ENCODE measurements around the gene NR2C1.
"Not testable (repeated sequence)": the region's sequence is repeated elsewhere in the genome, so short reads cannot be mapped to it uniquely, and the experiment has no call there.

NR2C1 gene

DNA sequence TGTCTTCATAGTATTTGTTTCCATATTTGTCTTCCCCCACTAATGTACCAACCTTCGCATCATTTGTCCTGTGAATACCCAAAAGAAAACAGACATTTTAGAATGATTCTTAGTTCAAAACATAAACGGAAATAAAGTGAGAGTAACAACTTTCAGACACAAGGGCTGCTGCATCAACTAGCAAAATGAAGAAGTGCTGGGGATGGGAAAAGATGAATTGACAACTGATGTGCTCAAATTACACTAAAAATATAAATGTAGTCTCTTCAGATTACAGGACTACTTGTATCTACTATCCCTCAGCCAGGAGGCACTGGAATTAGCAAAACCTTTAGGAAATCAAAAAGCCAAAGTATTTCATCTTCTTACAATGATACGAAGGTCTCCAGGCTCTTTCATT, 70.7 kb downstream of the NR2C1 start:
- DNase-seq (ENCODE audit: low read depth, low spot score), result no peak

DNA sequence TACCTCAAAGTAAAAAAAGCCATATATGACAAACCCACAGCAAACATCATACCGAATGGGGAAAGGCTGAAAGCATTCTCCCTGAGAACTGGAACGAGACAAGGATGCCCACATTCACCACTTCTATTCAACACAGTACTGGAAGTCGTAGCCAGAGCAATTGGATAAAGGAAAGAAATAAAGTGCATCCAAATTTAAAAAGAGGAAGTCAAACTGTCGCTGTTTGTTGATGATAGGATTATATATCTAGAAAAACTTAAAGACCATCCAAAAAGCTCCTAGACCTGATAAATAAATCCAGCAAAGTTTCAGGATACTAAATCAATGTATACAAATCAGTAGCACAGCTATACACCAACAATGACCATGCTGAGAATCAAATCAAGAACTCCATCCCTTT, 75.1 kb downstream of the NR2C1 start:
- no peak for DNase-seq (ENCODE audit: low read depth, low spot score)

DNA sequence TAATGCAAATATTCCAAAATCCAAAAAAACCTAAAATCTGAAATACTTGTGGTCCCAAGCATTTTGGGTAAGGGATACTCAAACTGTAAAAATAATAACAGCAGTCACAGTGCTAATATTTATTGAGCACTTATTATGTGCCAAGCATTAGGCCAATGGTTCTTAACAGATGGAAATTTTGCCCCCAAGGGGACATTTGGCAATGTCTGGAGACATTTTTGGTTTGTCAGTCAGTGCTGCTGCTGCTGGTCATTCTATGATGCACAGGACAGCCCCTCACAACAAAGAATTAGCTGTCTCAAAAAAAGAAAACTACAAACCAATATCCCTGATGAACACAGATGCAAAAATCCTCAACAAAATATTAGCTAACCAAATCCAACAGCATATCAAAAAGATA, 75.7 kb downstream of the NR2C1 start:
- no peak for DNase-seq (ENCODE audit: low read depth, low spot score)

DNA sequence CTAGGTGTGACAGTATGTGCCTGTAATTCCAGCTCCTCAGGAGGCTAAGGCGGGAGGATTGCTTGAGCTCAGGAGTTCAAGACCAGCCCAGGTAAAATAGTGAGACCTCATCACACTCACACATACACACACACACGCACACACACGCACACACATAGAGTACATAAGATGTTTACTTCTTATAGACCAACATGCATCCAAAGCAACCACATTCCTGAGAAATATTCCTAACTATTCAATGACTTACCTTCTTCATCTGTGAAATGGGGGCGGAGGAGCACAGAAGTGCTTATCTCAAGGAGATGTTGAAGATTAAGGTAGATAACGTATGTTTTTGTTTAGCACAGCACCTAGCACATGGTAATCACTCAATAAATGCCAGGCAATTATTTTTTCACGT, 76.4 kb downstream of the NR2C1 start:
- DNase-seq (ENCODE audit: low read depth, low spot score), result no peak

DNA sequence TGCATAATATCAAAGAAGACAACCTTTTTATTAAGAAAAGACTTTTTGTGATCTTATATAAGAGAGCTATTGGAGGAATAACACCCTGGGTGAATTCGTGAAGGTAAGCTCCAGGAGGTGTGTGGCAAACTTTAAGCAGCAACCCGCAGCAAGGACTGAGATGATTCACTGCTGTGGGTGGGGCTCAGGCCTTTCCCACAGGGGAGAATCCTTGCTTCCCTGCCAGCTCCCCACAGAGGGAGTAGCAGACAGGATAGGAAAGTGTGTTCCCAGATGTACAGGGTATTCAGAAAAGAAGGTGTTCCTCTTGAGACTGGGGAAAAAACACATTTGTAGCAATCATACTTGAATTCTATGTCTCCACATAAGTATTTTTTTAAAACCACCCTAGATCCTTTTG, 79.1 kb downstream of the NR2C1 start:
- DNase-seq (ENCODE audit: low read depth, low spot score), result no peak

DNA sequence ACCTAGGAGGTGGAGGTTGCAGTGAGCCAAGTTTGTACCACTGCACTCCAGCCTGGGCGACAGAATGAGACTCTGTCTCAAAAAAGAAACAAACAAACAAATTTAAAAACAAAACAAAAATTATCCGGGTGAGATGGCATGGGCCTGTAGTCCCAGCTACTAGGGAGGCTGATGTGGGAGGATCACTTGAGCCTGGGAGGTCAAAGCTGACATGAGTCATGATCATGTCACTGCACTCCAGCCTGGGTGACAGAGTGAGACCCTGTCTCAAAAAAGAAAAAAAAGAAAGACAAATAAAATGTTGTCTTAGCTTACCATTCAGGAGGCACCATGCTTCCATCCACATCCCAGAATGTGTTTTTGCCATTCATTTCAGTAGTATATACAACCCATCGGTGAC, 79.6 kb downstream of the NR2C1 start:
- not testable (repeated sequence) for DNase-seq (ENCODE audit: low read depth, low spot score)

DNA sequence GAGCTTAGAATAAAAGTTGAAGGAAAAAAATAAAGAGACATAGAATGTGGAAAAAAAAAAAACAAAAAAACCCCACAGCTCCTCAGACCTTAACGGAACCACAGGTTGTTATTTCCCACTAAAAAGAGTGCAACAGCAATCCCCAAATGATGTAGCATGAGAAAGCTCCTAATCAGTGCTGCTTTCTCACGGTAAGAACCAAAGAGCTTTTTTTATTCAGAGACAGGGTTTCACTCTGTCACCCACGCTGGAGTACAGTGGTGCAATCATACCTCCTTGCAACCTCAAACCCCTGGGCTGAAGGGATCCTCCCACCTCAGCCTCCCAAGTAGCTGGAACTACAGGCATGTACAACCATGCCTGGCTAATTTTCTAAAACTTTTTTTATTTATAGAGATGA, 83.2 kb downstream of the NR2C1 start:
- DNase-seq (ENCODE audit: low read depth, low spot score), result no peak

DNA sequence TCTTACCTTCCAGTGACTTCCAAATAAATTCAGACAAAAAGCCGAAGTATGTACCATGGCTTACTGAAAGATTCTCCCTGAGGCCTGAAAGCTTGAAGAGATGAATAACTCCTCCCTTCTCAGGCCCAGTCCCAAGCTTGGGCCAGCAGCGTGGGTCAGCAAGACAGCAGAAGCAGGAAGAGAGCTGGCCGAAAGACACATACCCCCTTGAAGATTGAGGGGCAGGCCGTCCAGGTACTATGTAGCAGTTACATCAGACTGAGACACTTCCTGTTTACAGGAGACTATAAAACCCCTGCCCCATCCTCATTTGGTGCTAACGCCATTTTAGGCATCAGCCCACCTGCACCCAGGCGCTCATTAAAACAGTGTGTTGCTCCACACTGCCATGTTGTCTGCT, 84.9 kb downstream of the NR2C1 start:
- DNase-seq (ENCODE audit: low read depth, low spot score), result no peak

DNA sequence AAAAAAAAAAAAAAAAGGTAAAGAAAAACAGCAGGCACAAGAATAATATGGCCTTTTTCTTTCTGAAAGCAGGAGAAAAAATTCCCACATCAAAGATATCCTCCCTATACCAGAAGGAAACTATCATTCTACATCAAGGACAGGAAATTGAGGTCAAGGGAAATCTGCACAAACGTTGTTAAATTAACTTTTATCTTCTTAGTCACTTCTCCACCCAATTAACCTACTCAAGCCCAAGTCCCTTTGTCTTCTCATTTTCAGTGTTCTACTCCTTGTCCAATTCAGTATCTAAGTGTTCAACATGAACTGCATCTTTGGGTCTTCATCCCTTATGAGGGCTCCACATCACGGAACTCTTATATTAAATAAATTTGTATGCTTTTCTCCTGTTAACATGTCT, 85.6 kb downstream of the NR2C1 start:
- DNase-seq (ENCODE audit: low read depth, low spot score), result no peak

DNA sequence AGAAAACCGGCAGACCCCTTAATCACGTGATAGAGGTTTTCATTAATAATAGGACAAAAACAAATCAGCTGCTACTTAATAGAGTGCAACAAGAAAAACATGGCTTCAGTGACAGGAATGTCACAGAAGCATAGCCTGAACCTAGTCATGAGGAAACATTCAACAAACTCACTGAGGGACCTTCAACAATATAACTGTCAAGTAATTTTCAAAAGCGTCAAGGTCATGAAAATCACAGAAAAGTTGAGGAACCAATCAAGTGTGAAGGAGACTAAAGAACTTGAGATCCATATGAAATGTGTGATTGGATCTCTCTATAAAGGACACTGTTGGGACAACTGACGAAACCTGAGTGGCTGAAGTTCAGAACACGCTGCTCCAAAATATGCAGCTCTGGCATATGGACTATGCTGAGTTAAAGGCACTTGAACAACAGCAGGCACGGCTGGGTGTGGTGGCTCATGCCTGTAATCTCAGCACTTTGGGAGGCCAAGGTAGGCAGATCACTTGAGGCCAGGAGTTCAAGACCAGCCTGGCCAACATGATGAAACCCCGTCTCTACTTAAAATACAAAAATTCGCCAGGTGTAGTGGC, 86.2 kb downstream of the NR2C1 start:
- no peak for DNase-seq (ENCODE audit: low read depth, low spot score)

DNA sequence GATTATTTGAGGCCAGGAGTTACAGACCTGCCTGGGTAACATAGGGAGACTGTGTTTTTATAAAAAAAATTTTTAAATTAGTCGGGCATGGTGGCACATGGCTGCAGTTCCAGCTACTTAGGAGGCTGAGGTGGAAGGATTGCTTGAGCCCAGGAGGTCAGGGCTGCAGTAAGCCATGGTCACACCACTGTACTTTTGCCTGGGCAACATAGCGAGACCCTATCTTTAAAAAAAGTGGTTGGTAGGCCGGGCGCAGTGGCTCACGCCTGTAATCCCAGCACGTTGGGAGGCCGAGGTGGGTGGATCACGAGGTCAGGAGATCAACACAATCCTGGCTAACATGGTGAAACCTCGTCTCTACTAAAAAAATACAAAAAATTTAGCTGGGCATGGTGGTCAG, 88.3 kb downstream of the NR2C1 start:
- DNase-seq (ENCODE audit: low read depth, low spot score), result not testable (repeated sequence)

DNA sequence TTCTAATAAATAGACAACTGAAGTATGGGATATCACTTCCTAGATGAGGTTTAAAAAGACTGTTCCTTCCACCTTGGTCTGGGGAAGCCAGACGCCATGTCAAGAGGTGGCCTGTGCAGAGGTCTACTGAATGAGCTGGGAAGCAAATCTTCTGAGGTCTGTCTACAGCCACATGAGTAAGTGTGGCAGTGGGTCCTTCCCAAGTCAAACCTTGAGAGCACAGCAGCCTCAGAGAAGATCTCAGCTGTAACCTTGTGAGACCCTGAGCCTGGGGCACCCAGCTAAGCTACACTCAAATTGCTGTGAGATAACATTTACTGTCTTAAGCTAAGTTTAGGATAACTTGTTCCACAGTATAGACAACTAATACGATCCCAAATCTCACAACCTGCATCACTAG, 90.1 kb downstream of the NR2C1 start:
- no peak for DNase-seq (ENCODE audit: low read depth, low spot score)

DNA sequence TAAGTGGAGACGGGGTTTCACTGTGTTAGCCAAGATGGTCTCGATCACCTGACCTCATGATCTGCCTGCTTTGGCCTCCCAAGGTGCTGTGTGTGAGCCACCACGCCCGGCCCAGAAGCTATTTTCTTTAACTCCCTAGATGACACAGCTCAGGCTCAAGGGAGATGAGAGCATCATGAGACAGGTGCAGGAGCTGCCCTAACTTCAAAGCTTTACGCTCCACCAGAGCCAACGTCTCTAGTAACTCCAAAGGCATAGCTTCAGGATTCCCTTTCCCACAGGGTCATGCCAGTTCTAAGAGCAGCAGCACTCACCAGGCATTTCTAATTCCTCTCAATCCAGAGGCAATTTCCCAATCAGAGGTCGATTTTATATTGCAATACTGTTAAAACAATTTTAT, 91.0 kb downstream of the NR2C1 start:
- no peak for DNase-seq (ENCODE audit: low read depth, low spot score)

DNA sequence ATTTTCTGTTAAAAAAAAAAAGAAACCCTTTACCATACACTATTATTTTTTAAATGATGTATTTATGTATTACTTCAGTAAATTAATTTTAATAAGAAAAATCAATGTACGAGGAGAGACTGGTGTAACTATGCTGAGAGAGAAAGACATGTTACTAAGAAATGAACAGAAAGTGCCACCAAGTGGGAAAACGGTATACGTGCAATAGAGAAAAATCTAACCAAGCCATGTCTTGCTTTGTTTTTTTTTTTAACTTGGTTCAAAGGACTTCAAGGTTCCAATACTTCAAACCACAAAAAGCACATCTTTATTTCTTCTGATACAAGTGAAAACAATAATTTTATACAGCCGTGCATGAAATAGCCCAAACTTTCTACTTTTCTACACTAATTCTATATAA, 92.8 kb downstream of the NR2C1 start:
- no peak for DNase-seq (ENCODE audit: low read depth, low spot score)

DNA sequence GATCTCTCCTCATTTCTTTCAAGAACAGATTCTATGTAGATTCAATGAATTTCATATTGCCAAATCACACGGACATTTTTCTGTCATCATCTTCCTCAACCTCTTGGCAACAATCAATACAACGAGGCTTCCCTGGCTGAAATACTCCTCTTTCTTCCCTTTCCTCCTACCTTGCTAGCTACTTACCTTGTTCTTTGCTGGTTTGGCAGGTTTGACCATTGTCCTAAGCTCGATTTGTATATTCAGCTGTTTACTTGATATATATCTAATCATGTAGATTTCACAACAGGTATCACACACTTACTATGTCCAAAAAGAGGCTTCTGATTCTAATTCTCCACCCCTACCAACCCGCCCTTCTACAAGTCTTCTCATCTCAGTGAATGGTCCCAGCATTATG, 93.5 kb downstream of the NR2C1 start:
- DNase-seq (ENCODE audit: low read depth, low spot score), result no peak

DNA sequence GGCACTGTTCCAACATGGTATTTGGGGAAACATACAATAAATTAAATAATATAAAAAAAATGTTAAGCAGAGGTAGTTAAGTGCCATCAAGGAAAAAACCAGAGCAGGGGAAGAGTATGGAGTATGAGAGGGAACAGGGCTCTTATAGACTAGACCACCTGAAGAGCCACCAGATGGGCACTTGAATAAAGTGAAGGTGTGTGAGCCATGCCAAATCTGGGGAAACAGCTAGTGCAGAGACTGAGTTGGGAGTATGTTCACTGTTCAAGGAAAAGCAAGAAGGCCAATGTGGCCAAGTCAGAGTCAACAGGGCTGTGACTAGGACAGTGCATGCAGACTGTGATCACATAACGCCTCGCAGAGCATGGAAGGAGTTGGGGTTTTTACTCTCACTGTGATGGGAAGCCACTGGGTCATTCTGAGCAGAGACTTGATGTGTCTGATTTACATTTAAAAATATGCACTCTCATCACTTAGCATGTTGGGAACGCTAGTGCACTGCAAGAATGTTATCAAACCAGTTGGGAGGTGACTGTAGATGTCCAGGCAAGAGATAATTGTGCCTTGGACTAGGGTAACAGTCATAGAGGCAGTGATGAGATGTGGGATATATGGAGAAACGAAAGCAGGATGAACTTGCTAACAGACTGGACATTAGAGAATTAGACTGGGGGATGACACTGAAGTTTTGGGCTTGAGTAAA, 95.5 kb downstream of the NR2C1 start:
- DNase-seq (ENCODE audit: low read depth, low spot score), result no peak

DNA sequence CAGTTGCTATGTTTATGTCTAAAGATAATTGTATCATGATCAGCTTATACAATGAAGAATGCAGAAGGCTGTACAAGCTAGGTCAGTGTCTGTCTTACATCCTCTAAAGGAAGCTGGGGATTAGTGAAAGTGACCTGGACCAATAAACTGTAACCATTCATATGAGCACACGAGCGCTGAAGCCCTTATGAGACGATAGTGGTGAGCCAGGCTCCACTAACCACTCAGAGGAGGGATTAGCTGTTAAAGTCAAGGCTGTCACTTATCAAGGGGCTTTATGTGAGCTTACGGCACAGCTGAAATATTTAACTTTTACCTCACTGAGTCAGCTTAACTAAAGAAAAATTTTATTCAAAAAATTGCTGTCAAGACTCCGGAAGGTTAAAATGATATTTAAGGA, 100.2 kb downstream of the NR2C1 start:
- DNase-seq (ENCODE audit: low read depth, low spot score), result no peak

DNA sequence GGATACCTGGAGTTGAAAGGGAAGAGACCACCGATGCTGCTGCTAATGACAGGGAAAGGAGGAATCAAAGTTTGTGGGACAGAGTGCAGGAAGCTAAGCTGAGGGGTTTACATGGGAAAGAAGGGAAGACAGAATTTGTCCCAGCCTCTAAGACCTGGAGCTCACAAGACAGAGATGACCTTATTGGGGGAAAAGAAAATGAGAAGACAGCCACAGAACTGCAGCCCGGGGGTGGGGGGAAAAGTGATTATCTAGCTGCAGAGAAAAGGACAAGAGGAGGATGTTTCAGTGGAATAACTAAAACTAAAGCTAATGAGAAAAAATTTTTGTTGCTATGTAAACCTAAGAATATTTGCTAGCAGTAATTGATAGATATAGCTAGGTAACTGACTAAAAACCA, 100.6 kb downstream of the NR2C1 start:
- DNase-seq (ENCODE audit: low read depth, low spot score), result no peak

DNA sequence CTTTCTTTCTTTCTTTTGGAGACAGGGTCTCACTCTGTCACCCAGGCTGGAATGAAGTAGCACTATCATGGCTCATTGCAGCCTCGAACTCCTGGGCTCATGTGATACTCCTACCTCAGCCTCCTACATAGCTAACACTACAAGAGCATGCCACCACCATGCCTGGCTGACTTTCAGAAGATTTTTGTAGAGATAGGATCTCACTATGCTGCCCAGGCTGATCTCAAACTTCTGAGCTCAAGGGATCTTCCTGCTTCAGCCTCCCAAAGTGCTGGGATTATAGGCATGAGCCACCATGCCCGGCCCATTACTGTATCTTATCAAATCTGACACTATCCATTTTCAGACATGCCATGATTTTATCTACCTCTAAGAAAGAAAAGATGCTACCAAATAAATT, 101.5 kb downstream of the NR2C1 start:
- DNase-seq (ENCODE audit: low read depth, low spot score), result no peak

DNA sequence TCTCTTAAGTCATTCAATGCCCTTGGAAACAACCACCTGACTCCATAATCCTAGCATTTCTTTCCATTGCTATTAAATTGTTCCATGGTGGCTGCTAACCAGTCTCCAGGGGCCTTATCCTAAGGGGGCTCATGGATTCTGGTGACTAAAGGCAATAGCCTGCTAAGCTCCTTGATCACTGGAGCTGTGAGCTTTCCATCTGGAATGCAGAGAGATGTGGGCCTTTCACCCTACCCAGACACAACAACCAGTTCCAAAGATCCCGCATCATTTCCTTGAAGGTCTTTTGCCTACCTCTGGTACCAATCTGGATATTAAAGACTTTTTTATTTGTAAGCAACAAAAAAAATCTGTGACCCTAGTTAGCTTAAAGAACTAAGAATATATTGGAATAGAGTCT, 102.9 kb downstream of the NR2C1 start:
- no peak for DNase-seq (ENCODE audit: low read depth, low spot score)

Data from activated naive CD8-positive, alpha-beta T cell treated with anti-CD3 and anti-CD28 coated beads, Interleukin-2, amount 50 U/mL, for 16 hours (primary cell).